CD4-positive, alpha-beta memory T cell (primary cell): ENCODE measurements around the gene FOXP1. TPM values are rescaled to one million over a fixed set of nuclear protein-coding genes. Genes with fewer than 3 reads are reported as not detected.

Source experiments
- CTCF ChIA-PET: fragments of 350-600 bp; sonication (Branson Sonifier 250); formaldehyde crosslinking; loops from one replicate; lab custom pipeline; 2021; ENCODE audit warnings: inconsistent platforms; ENCODE audit not compliant: partially characterized antibody; lab: Charles Lee
- POLR2A ChIA-PET: fragments of 350-600 bp; sonication (Branson Sonifier 250); formaldehyde crosslinking; loops from one replicate; lab custom pipeline; 2021; ENCODE audit not compliant: partially characterized antibody; lab: Charles Lee
- DNase-seq, 5 donors: peaks; one replicate each; pipeline versions ENCODE4 v3.0.0 to v3.0.0-alpha.2; 2020 to 2022; ENCODE audit warnings: mixed read lengths in 1 of 5
- H3K27ac ChIP-seq: one replicate; pipeline ENCODE4 v1.7.0; 2013; ENCODE audit warnings: low read depth, low read length
- H3K27me3 ChIP-seq: 2 replicates; pipeline ENCODE4 v1.7.0; 2013; ENCODE audit warnings: mild to moderate bottlenecking, low read length, moderate library complexity; ENCODE audit not compliant: insufficient read depth
- H3K36me3 ChIP-seq: 2 replicates; pipeline ENCODE4 v1.7.0; 2013; ENCODE audit warnings: mild to moderate bottlenecking, low read length, moderate library complexity; ENCODE audit not compliant: insufficient read depth
- H3K4me1 ChIP-seq: 2 replicates; pipeline ENCODE4 v1.7.0; 2013; ENCODE audit warnings: mild to moderate bottlenecking, low read length, moderate library complexity; ENCODE audit not compliant: insufficient read depth
- H3K4me3 ChIP-seq, 2 donors: one replicate each; pipeline ENCODE4 v1.7.0; 2013; ENCODE audit warnings: low read length in 2 of 2, mild to moderate bottlenecking in 1 of 2
- H3K9me3 ChIP-seq, 2 donors: one replicate each; pipeline ENCODE4 v1.7.0; 2013; ENCODE audit warnings: low read length in 2 of 2, control low read depth in 1 of 2; ENCODE audit not compliant: control insufficient read depth in 1 of 2
- H3K27ac Mint-ChIP-seq, 7 donors: one replicate each; pipeline ENCODE4 v1.8.0; 2020 to 2021; ENCODE audit warnings: mixed read lengths in 7 of 7, mild to moderate bottlenecking in 6 of 7, inconsistent platforms in 3 of 7, moderate library complexity in 3 of 7
- H3K27me3 Mint-ChIP-seq, 2 donors: one replicate each; pipeline ENCODE4 v1.8.0; 2020 to 2021; ENCODE audit warnings: mixed read lengths in 2 of 2
- H3K36me3 Mint-ChIP-seq, 2 donors: one replicate each; pipeline ENCODE4 v1.8.0; 2020 to 2021; ENCODE audit warnings: mixed read lengths in 2 of 2, inconsistent platforms in 1 of 2, mild to moderate bottlenecking in 1 of 2
- H3K4me1 Mint-ChIP-seq, 4 donors: one replicate each; pipeline ENCODE4 v1.8.0; 2020 to 2021; ENCODE audit warnings: mixed read lengths in 4 of 4, mild to moderate bottlenecking in 1 of 4
- H3K4me3 Mint-ChIP-seq, 8 donors: one replicate each; pipeline ENCODE4 v1.8.0; 2020 to 2021; ENCODE audit warnings: mixed read lengths in 8 of 8, mild to moderate bottlenecking in 7 of 8, moderate library complexity in 6 of 8, inconsistent platforms in 3 of 8
- H3K9me3 Mint-ChIP-seq, 8 donors: one replicate each; pipeline ENCODE4 v1.8.0; 2020 to 2021; ENCODE audit warnings: mixed read lengths in 8 of 8, mild to moderate bottlenecking in 5 of 8, inconsistent platforms in 3 of 8, moderate library complexity in 1 of 8
- intact Hi-C: fragments of 100-400 bp; cut with micrococcal nuclease; formaldehyde crosslinking; loops from one replicate; pipeline ENCODE4 v1.15.1; 2023
- polyA plus RNA-seq, 2 donors: library from polyadenylated mRNA; unstranded; fragments of 300-500 nt; fragmentation: Illumina TruSeq; gene quantifications; one replicate each; pipeline ENCODE4 v1.2.3, GENCODE V29; 2021
- total RNA-seq, 2 experiments: library from RNA; stranded (reverse); gene quantifications; one replicate each; pipeline ENCODE4 v1.2.3, GENCODE V29; 2021

The FOXP1 gene
- total and polyA plus RNA-seq, 4 experiments from 2014 or later, result 189 to 348 (median 279) TPM

DNA sequence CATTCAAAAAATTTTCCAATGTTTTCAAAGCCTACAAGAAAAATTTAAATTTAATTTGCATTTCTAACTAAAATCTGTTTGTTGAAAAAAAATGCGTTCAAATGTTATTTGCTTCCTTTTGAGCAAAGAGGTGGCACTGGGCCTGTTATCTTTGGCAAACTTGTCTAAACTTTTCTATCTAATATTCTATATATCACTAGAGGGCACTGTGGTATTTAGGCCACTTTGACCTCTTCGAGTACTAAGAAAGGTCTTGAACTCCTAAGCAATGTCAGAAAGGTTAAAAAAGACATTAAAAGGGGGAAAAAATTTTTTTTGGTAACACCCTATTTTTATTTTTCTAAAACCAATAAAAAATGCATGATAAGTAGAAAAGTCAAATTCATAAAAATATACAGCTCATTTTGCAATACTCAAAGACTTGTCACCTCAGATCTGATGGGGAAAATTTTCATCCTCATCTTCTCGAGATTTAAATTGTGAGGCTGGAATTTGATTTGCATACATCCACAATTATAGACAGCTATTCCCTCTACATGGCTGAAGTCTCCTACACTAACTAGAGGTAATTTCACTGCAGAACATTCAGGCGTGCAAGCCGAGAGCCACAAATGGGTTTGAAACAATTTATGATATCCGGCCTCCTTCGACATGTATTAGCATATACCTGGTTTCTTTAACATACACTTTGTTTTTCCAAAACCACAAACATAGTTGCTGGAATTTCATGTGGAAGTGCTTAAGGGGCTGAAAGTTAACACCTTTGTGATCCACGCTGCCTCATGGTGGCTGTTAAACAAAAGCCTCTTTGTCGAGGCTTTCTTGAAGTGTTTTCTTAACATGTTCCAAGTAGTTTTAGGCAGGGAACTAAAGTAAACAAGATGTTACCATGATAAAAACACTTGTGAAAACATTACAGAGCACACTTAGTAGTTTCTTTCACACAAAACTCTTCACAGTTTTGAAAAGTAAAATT is 576.4 kb downstream of the FOXP1 start:
- H3K4me1 ChIP-seq, result peaks cover 70% of the 10 kb centered on the region
- H3K27ac Mint-ChIP-seq, result peak overlapping the region; percentile 64 to 98 (median 88)
- H3K9me3 Mint-ChIP-seq, result peaks cover 0 to 2% (median 0%) of the 10 kb centered on the region in 8 donors
- H3K9me3 ChIP-seq, result no peaks in the 10 kb centered on the region
- peak in 4 of 5 donors; percentile 40 to 45 (median 42) for DNase-seq
- no peaks in the 10 kb centered on the region for H3K36me3 ChIP-seq
- intact Hi-C loops, result loop anchor here (1.0 to 2.0 kb wide), 5 partner anchors 63 to 579 kb away; no protein-coding TSS in a partner anchor
- POLR2A ChIA-PET, result interaction anchor here (1.1 to 2.7 kb wide), 2 partner anchors 17 to 56 kb away, joined by 3 to 28 read pairs; no protein-coding TSS in a partner anchor
- peak overlapping the region; percentile 68 for H3K27ac ChIP-seq
- CTCF ChIA-PET, result interaction anchor here (0.7 to 2.5 kb wide), 18 partner anchors 10 to 575 kb away, joined by 3 to 19 read pairs (median 4); no protein-coding TSS in a partner anchor
- H3K4me3 Mint-ChIP-seq, result peak overlapping the region in 2 of 8 donors; percentile 47 to 66
- no peaks in the 10 kb centered on the region for H3K27me3 ChIP-seq
- H3K36me3 Mint-ChIP-seq, result peaks cover 0 to 52% of the 10 kb centered on the region in 2 donors
- H3K27me3 Mint-ChIP-seq, result no peaks in the 10 kb centered on the region
- H3K4me3 ChIP-seq, result no peak overlapping the region
- peaks cover 50 to 81% (median 68%) of the 10 kb centered on the region in 4 donors for H3K4me1 Mint-ChIP-seq

DNA sequence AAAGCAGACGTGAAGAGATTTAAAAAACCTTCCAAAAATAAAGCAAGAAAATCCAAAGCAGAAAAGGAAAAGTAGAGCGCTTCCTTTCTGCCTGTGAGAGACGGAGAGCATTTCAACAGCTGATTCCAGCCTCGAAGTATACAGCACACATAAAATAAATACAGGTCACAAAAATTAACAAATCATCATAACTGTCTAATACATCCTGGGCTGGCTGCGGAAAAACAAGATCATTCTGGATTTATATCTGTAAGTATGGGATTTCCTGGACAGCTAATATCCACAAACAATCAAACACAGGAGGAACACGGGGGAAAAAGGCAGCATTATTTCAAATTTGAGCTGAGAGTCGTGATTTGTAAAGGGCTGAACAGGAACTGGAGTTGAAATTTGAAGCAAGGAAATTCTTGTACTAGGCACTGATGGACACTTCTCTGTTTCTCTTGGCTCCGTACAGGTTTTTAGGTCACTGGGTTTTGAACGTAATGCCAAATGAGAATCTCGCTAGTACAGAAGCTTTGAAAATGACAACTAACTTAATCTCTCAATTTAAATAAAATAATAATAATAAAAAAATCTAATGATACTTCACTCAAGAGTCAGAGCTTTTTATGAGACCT is 577.7 kb downstream of the FOXP1 start:
- Mint-ChIP-seq H3K36me3 (peaks cover 0 to 55% of the 10 kb centered on the region in 2 donors), H3K4me3 (no peak overlapping the region), H3K27ac (peak overlapping the region in 1 of 7 donors; percentile 68), H3K9me3 (peaks cover 0 to 2% (median 0%) of the 10 kb centered on the region in 8 donors), H3K4me1 (peaks cover 45 to 81% (median 66%) of the 10 kb centered on the region in 4 donors), H3K27me3 (no peaks in the 10 kb centered on the region)
- DNase-seq, result no peak
- peaks cover 62% of the 10 kb centered on the region for H3K4me1 ChIP-seq
- intact Hi-C loops, result loop anchor here (2.0 kb wide), 1 partner anchor 301 kb away; no protein-coding TSS in a partner anchor
- ChIA-PET CTCF (interaction anchor here (0.9 to 2.6 kb wide), 19 partner anchors 9 to 580 kb away, joined by 3 to 19 read pairs (median 5); no protein-coding TSS in a partner anchor), POLR2A (interaction anchor here (2.7 kb wide), 1 partner anchor 57 kb away, joined by 28 read pairs; no protein-coding TSS in a partner anchor)
- no peaks in the 10 kb centered on the region for H3K27me3 ChIP-seq
- no peaks in the 10 kb centered on the region for H3K9me3 ChIP-seq
- H3K27ac ChIP-seq, result no peak overlapping the region
- peaks cover 7% of the 10 kb centered on the region for H3K36me3 ChIP-seq
- no peak overlapping the region for H3K4me3 ChIP-seq

DNA sequence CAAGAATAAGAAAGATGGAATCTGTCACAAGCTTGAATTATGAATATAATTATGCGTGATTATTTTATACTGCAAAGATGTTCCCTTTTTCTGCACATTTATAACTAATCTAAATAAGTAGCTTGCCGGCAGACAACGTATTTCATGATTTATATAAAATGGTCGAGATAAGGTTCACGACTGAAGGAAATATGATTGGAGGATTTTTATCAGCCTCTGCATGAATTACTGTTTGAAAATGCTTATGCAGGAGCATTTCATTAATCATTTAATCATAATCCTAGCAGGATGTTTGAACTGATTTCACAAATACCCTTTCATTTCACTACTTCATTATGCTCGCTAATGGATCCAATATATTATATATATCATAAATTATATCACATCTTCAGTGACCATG is 580.0 kb downstream of the FOXP1 start:
- Mint-ChIP-seq H3K4me1 (peaks cover 35 to 64% (median 53%) of the 10 kb centered on the region in 4 donors), H3K36me3 (peaks cover 16 to 62% of the 10 kb centered on the region in 2 donors), H3K27ac (no peak overlapping the region), H3K4me3 (no peak overlapping the region), H3K27me3 (no peaks in the 10 kb centered on the region), H3K9me3 (peaks cover 0 to 2% (median 0%) of the 10 kb centered on the region in 8 donors)
- intact Hi-C loops, result no loop called here
- Histone ChIP-seq H3K4me1 (peaks cover 39% of the 10 kb centered on the region), H3K9me3 (no peaks in the 10 kb centered on the region), H3K36me3 (peaks cover 7% of the 10 kb centered on the region), H3K4me3 (no peak overlapping the region), H3K27ac (no peak overlapping the region), H3K27me3 (no peaks in the 10 kb centered on the region)
- POLR2A ChIA-PET, result interaction anchor here (1.1 kb wide), 1 partner anchor 13 kb away, joined by 3 read pairs; no protein-coding TSS in a partner anchor
- no peak for DNase-seq
- CTCF ChIA-PET, result interaction anchor here (0.7 to 2.2 kb wide), 6 partner anchors 9 to 587 kb away, joined by 3 to 5 read pairs (median 4); no protein-coding TSS in a partner anchor

DNA sequence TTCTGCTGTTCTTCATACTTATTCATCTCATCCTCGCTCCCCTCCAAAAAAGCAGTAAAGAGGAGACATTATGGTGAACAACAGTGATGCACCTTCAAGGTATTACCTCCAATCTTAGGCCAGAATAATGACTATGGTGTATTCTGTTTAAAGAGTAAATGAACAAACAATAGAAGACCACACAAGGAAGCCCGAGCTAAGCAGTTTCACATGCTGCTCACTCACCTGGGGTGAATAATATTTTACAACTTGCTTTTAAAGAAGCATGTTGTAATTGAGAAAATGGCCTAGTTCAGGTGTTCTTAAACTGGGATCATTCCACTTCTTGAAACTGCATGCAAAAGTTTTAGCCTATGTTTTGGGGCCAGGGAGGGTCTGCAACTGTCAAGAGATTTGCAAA is 581.2 kb downstream of the FOXP1 start:
- H3K9me3 Mint-ChIP-seq, result peaks cover 0 to 2% (median 0%) of the 10 kb centered on the region in 8 donors
- H3K27me3 Mint-ChIP-seq, result no peaks in the 10 kb centered on the region
- peaks cover 28 to 57% (median 41%) of the 10 kb centered on the region in 4 donors for H3K4me1 Mint-ChIP-seq
- Histone ChIP-seq H3K27me3 (no peaks in the 10 kb centered on the region), H3K9me3 (no peaks in the 10 kb centered on the region), H3K4me1 (peaks cover 27% of the 10 kb centered on the region), H3K27ac (no peak overlapping the region), H3K36me3 (peaks cover 18% of the 10 kb centered on the region), H3K4me3 (no peak overlapping the region)
- POLR2A ChIA-PET, result no interaction called here
- H3K4me3 Mint-ChIP-seq, result no peak overlapping the region
- peaks cover 24 to 65% of the 10 kb centered on the region in 2 donors for H3K36me3 Mint-ChIP-seq
- intact Hi-C loops, result no loop called here
- DNase-seq, result no peak
- CTCF ChIA-PET, result interaction anchor here (1.0 to 1.4 kb wide), 2 partner anchors 69 to 228 kb away, joined by 3 to 4 read pairs; no protein-coding TSS in a partner anchor
- peak overlapping the region in 4 of 7 donors; percentile 48 to 71 (median 64) for H3K27ac Mint-ChIP-seq

DNA sequence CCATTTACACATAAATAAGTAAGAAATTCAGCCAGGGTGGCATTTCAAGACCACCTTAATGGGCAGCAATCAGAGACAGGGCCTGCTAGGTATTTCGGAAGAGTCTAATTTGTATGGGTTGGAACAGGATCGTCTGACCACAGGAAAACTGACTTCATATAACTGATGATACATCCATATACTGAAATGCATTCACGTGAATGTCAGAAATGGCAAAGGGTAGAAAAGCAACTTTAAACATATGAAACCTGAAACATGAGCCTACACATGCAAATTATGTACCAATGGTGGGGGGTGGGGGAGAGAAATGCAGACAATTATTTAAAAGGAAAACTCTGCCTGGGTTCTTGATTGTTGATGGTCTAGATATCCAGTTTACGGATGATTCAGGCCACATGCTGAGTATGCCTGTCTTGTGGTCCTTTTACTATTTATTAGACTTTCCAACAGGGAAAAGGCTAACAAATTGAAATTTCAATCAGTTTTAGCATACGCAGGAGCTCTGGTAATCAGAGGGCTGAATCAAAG is 582.2 kb downstream of the FOXP1 start:
- intact Hi-C loops, result no loop called here
- Mint-ChIP-seq H3K27ac (peak overlapping the region in 5 of 7 donors; percentile 11 to 88 (median 50)), H3K4me3 (no peak overlapping the region), H3K4me1 (peaks cover 28 to 52% (median 39%) of the 10 kb centered on the region in 4 donors), H3K36me3 (peaks cover 33 to 67% of the 10 kb centered on the region in 2 donors), H3K9me3 (peaks cover 0 to 2% (median 0%) of the 10 kb centered on the region in 8 donors), H3K27me3 (no peaks in the 10 kb centered on the region)
- Histone ChIP-seq H3K9me3 (no peaks in the 10 kb centered on the region), H3K4me3 (no peak overlapping the region), H3K4me1 (peaks cover 18% of the 10 kb centered on the region), H3K27me3 (no peaks in the 10 kb centered on the region), H3K27ac (no peak overlapping the region), H3K36me3 (peaks cover 28% of the 10 kb centered on the region)
- no peak for DNase-seq
- CTCF ChIA-PET, result no interaction called here
- POLR2A ChIA-PET, result no interaction called here

DNA sequence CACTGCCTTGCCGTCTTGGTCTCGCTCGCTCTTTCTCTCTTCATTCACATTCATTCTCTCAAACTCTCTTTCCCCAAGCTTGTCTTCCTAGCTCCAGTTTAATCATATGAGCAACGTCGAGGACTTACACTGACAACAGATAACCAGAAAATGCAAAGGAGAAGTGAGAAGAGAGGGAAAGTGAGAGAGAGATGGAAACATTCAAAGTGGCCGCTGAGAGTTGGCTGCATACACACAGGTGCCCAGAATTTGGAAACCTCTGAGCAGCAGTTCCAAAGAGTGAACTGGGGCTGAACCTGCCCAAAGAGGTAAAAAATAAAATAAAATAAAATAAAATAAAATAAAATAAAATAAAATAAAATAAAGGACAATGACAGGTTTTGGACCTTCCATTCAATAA is 583.0 kb downstream of the FOXP1 start:
- Histone ChIP-seq H3K36me3 (peaks cover 30% of the 10 kb centered on the region), H3K4me1 (peaks cover 17% of the 10 kb centered on the region), H3K27me3 (no peaks in the 10 kb centered on the region), H3K27ac (no peak overlapping the region), H3K4me3 (no peak overlapping the region), H3K9me3 (no peaks in the 10 kb centered on the region)
- no peaks in the 10 kb centered on the region for H3K27me3 Mint-ChIP-seq
- peak overlapping the region in 2 of 7 donors; percentile 35 to 48 for H3K27ac Mint-ChIP-seq
- DNase-seq, result no peak
- ChIA-PET CTCF (no interaction called here), POLR2A (no interaction called here)
- peaks cover 30 to 47% (median 39%) of the 10 kb centered on the region in 4 donors for H3K4me1 Mint-ChIP-seq
- H3K36me3 Mint-ChIP-seq, result peaks cover 36 to 70% of the 10 kb centered on the region in 2 donors
- H3K9me3 Mint-ChIP-seq, result no peaks in the 10 kb centered on the region
- intact Hi-C loops, result no loop called here
- peak overlapping the region in 1 of 8 donors; percentile 6 for H3K4me3 Mint-ChIP-seq
